Skeletal muscle tissue (tissue), 4 donors: ENCODE measurements around the gene PEA15. TPM values are rescaled to one million over a fixed set of nuclear protein-coding genes. Genes with fewer than 3 reads are reported as not detected.

Experiments used
- H3K27ac ChIP-seq: one replicate; pipeline ENCODE4 v1.7.0; 2013; ENCODE audit warnings: mild to moderate bottlenecking, low read depth, low read length, inconsistent platforms
- H3K27me3 ChIP-seq, 3 donors: one replicate each; pipeline ENCODE4 v1.7.0; 2013; ENCODE audit warnings: low read length in 3 of 3; ENCODE audit not compliant: control insufficient read depth in 3 of 3, insufficient read depth in 3 of 3
- H3K36me3 ChIP-seq, 3 donors: one replicate each; pipeline ENCODE4 v1.7.0; 2013; ENCODE audit warnings: low read length in 3 of 3; ENCODE audit not compliant: control insufficient read depth in 3 of 3, insufficient read depth in 3 of 3
- H3K4me1 ChIP-seq, 3 donors: one replicate each; pipeline ENCODE4 v1.7.0; 2013; ENCODE audit warnings: low read length in 3 of 3, mild to moderate bottlenecking in 3 of 3; ENCODE audit not compliant: control insufficient read depth in 3 of 3, insufficient read depth in 3 of 3
- H3K4me3 ChIP-seq, 3 donors: one replicate each; pipeline ENCODE4 v1.7.0; 2013; ENCODE audit warnings: low read length in 3 of 3
- H3K9ac ChIP-seq, 3 donors: one replicate each; pipeline ENCODE4 v1.7.0; 2013; ENCODE audit warnings: low read length in 3 of 3, mild to moderate bottlenecking in 3 of 3, moderate library complexity in 2 of 3, low read depth in 1 of 3
- H3K9me3 ChIP-seq, 3 donors: one replicate each; pipeline ENCODE4 v1.7.0; 2013; ENCODE audit warnings: low read length in 3 of 3; ENCODE audit not compliant: control insufficient read depth in 3 of 3
- total RNA-seq: library from RNA; depleted of rRNA; stranded (reverse); fragments of >200 nt; gene quantifications from one replicate; pipeline ENCODE4 v1.2.3, GENCODE V29; 2014
- donor health status: Osteomylitis.

The PEA15 gene
- total RNA-seq, 1 donor from 2014 or later: 26.1 TPM

GRCh38 chr1:160217481-160218051, 12.4 kb downstream of the PEA15 start:
- H3K9ac ChIP-seq: no peak overlapping the region
- H3K36me3 ChIP-seq: peaks cover 71 to 89% (median 84%) of the 10 kb centered on the region in 3 donors
- peak overlapping the region; percentile 18 for H3K27ac ChIP-seq
- H3K4me1 ChIP-seq: peaks cover 18 to 21% (median 20%) of the 10 kb centered on the region in 3 donors
- H3K4me3 ChIP-seq: no peak overlapping the region
- H3K9me3 ChIP-seq: no peaks in the 10 kb centered on the region
- H3K27me3 ChIP-seq: no peaks in the 10 kb centered on the region

- Histone ChIP-seq H3K27me3 (no peaks in the 10 kb centered on the region), H3K9ac (peak overlapping the region; percentile 23 to 41 (median 41)), H3K4me3 (no peak overlapping the region), H3K9me3 (no peaks in the 10 kb centered on the region), H3K36me3 (peaks cover 72 to 90% (median 84%) of the 10 kb centered on the region in 3 donors), H3K4me1 (peaks cover 18 to 21% (median 20%) of the 10 kb centered on the region in 3 donors), H3K27ac (peak overlapping the region; percentile 63)
Measured at GRCh38 chr1:160219062-160219929, 14.1 kb downstream of the PEA15 start.

DNA sequence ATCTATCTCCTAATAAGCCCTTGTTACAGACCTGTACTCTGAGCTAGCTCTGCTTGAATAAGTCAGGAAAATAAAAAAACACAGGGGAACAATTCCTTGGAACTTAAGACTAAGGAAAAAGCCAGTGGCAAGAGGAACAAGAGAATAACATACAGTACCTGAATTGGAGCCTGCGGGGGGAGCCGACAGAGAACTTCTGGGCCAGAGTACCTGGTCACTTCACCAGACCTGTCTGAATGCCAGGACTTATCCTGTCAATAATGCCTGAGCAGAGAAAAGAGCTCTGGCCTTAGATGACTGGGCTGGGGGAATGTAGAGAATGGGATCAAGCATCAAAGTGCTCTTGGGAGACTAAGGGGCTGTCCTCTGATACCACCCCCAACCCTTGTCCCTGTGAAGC, 15.1 kb downstream of the PEA15 start:
- Histone ChIP-seq H3K36me3 (peaks cover 76 to 94% (median 86%) of the 10 kb centered on the region in 3 donors), H3K9ac (peak overlapping the region in 1 of 3 donors; percentile 9), H3K27ac (no peak overlapping the region), H3K4me1 (peaks cover 18 to 21% (median 20%) of the 10 kb centered on the region in 3 donors), H3K4me3 (no peak overlapping the region), H3K9me3 (no peaks in the 10 kb centered on the region), H3K27me3 (no peaks in the 10 kb centered on the region)

DNA sequence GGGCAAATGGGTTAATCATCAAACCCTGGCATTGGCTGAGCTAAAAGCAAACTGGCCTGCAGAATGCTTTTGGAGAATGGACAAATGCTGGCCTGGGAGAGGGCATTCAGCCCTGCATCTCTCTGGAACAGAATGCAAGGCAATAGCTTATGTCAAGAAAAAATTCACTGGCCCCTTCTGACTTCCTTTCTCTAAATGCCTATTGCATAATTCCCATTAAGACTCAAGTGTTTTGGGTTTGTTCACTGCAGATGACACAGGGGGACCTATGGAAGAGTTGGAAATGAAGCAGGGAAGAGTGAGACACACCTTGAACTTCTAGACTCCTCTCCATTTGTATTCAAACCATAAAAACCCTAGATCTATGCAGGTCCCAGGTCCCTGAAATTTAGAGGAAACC, 15.9 kb downstream of the PEA15 start:
- Histone ChIP-seq H3K36me3 (peaks cover 74 to 94% (median 84%) of the 10 kb centered on the region in 3 donors), H3K4me1 (peaks cover 17 to 21% (median 18%) of the 10 kb centered on the region in 3 donors), H3K27me3 (no peaks in the 10 kb centered on the region), H3K9ac (no peak overlapping the region), H3K4me3 (no peak overlapping the region), H3K27ac (no peak overlapping the region), H3K9me3 (no peaks in the 10 kb centered on the region)

DNA sequence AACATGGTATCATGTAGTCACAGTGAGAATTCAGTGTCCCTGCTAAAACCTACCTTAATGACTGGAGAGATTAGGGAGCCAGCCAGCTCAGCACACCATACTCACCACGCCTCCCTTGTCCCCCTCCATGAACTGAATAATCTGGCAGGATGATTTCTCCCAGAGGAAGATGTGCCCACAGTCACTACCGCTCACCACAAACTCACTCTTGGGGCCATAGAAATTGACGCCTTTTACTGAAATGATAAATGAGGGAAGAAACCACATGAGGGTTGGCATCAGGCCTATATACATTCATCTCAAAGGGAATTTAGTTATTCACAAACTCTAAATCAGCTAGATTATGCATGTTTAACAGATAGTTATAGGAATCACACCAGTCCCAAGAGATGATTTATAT, 17.4 kb downstream of the PEA15 start:
- peaks cover 14 to 24% (median 19%) of the 10 kb centered on the region in 3 donors for H3K4me1 ChIP-seq
- no peak overlapping the region for H3K4me3 ChIP-seq
- no peak overlapping the region for H3K9ac ChIP-seq
- no peaks in the 10 kb centered on the region for H3K27me3 ChIP-seq
- peaks cover 69 to 91% (median 86%) of the 10 kb centered on the region in 3 donors for H3K36me3 ChIP-seq
- no peak overlapping the region for H3K27ac ChIP-seq
- no peaks in the 10 kb centered on the region for H3K9me3 ChIP-seq

- no peak overlapping the region for H3K27ac ChIP-seq
- peaks cover 3 to 8% (median 3%) of the 10 kb centered on the region in 3 donors for H3K4me1 ChIP-seq
- H3K27me3 ChIP-seq: no peaks in the 10 kb centered on the region
- no peak overlapping the region for H3K4me3 ChIP-seq
- H3K9me3 ChIP-seq: no peaks in the 10 kb centered on the region
- H3K9ac ChIP-seq: no peak overlapping the region
- peaks cover 59 to 89% (median 86%) of the 10 kb centered on the region in 3 donors for H3K36me3 ChIP-seq
Measured at GRCh38 chr1:160224606-160225005, 19.4 kb downstream of the PEA15 start.

- no peak overlapping the region for H3K4me3 ChIP-seq
- H3K36me3 ChIP-seq: peaks cover 56 to 91% (median 88%) of the 10 kb centered on the region in 3 donors
- H3K9ac ChIP-seq: no peak overlapping the region
- no peaks in the 10 kb centered on the region for H3K9me3 ChIP-seq
- no peak overlapping the region for H3K27ac ChIP-seq
- peaks cover 0 to 6% (median 0%) of the 10 kb centered on the region in 3 donors for H3K4me1 ChIP-seq
- no peaks in the 10 kb centered on the region for H3K27me3 ChIP-seq
Measured at GRCh38 chr1:160225345-160225744, 20.2 kb downstream of the PEA15 start.

- H3K27me3 ChIP-seq: no peaks in the 10 kb centered on the region
- peaks cover 0 to 6% (median 0%) of the 10 kb centered on the region in 3 donors for H3K4me1 ChIP-seq
- H3K9me3 ChIP-seq: no peaks in the 10 kb centered on the region
- no peak overlapping the region for H3K27ac ChIP-seq
- no peak overlapping the region for H3K4me3 ChIP-seq
- H3K36me3 ChIP-seq: peaks cover 50 to 90% (median 89%) of the 10 kb centered on the region in 3 donors
- no peak overlapping the region for H3K9ac ChIP-seq
Measured at GRCh38 chr1:160226623-160227022, 21.4 kb downstream of the PEA15 start.

DNA sequence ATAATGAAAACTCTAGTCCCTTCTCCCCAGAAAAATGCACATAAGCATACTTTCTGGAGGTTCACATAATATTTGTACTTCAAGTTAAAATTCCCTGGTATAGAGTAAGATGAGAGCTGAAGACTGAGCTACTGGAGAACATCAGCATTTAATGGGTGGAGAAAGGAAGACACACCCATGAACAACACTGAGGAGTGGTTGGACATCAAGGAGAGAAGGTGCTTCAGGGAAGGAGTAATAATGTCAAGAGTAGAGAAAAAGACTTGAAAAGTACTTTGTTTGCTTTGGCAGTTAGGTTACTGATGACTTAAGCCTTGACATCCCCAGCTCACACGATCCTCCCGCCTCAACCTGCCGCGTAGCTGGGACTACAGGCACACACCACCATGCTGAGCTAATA, 21.9 kb downstream of the PEA15 start:
- peaks cover 50 to 91% (median 87%) of the 10 kb centered on the region in 3 donors for H3K36me3 ChIP-seq
- H3K4me3 ChIP-seq: no peak overlapping the region
- H3K27me3 ChIP-seq: no peaks in the 10 kb centered on the region
- H3K9me3 ChIP-seq: no peaks in the 10 kb centered on the region
- peaks cover 0 to 6% (median 0%) of the 10 kb centered on the region in 3 donors for H3K4me1 ChIP-seq
- H3K9ac ChIP-seq: no peak overlapping the region
- H3K27ac ChIP-seq: no peak overlapping the region

DNA sequence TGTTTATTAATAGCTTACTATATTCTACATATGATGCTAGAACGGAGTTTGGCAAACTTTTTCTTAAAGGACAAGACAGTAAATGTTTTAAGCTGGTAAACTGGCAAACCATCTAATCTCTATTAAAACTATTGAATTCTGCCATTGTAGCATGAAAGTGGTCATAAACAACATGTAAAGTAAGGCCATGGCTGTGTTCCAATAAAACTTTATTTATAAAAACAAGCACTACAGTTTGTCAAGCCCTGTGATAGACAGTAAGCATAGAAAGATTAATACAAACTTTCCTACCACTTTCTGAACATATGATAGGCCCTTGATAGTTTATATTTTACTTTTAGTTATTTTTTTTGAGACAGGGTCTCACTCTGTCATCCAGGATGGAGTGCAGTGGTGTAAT, 22.4 kb downstream of the PEA15 start:
- Histone ChIP-seq H3K36me3 (peaks cover 45 to 87% (median 83%) of the 10 kb centered on the region in 3 donors), H3K27me3 (no peaks in the 10 kb centered on the region), H3K4me3 (no peak overlapping the region), H3K4me1 (peaks cover 0 to 6% (median 0%) of the 10 kb centered on the region in 3 donors), H3K27ac (no peak overlapping the region), H3K9ac (no peak overlapping the region), H3K9me3 (no peaks in the 10 kb centered on the region)
